HL-60/S4 treated with retinoic acid at 250 ng/mL for 4 days and 3 days (cell line): Measurements from ENCODE around the gene MAP2K2.

Experiments used
- in situ Hi-C: fragments of 300-500 bp; cut with MboI; formaldehyde crosslinking; loops from 2 replicates; pipeline ENCODE4 v1.7.0; 2022; ENCODE audit warnings: low sequenced_read_pairs

The MAP2K2 gene

DNA sequence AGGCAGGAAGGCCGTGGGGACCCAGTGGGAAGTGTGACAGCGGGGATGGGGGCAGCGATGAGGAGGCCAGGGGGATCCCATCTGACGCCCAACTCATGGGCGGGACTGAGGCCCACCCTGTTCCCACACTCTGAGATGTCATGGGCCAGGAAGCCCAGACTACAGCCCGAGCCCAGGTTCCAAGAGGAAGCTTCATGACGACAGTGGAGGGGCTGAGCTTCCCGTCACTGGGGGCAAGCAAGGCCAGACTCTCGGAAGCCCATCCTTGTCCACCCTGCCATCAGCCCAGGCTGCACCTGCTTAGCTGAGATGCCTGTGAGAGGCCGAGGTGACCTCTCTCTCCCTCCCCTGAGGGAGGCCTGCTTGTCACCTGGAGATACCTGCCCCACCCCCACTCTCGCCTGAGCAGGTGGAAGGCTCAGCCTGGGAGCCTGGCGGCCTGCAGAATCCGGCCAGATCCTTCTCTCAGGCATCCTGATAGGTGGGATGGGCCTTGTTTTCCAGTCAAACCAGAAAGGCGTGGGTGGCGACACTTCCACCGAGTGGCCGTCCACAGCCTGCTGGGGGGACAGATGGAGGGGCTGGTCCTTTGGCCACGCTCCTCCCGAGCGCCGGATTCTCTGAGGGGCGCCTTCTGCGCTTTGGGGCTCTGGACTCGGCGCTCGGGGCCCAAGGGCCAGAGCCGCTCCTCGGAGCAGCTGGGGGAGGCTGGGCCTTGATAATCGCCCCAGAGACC is 62.1 kb downstream of the MAP2K2 start:
- in situ Hi-C loops = no loop called here

DNA sequence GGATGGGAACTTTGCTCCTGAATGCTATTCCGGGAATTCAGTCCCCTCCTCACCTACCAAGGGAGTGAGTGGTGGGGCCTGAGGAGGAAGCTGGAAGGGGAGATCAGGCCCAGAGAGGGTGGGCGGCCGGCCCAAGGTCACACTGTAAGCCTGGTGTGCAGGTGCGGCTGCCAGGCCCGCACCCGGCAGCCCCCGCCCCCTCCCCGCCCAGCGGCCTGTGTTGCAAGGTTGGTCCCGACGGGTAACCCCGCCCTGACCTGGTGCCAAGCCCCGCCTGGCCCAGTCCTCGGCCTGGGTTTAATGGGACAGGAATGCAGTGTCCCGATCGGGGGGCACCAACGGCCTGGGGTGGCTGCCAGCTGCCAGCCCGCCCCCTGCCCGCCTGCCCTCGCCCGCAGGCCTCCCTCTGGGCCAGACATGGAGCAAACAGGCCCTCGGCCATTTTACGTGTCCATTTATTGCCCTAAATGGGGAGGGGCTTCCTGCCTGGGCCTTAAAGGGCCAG is 62.7 kb downstream of the MAP2K2 start:
- in situ Hi-C loops = no loop called here

DNA sequence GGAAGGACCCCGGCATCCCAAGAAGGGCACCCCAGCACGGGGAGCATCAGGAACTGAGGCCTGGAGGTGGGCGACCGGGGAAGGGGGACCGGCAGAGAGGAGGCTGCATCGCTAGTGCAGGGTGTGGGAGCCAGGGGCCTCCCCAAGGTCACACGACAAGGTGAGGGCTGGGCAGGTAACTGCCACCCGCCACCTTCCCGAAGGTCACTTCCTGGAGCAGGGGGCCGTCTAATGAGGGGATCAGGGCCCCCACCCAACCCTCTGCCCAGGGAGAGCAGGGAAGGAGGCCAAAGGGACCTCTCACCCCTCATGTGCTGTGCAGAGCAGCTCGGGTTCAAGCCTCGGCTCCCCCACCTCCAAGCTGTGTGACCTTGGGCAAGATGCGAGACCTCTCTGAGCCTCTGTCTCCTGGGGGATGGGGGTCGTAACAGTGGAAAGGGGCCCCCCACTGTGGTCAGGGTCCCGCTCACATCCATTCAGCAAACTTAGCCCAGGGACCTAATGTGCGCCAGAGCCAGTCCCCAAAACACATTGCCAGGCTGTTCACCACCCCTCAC is 63.2 kb downstream of the MAP2K2 start:
- in situ Hi-C loops = no loop called here

DNA sequence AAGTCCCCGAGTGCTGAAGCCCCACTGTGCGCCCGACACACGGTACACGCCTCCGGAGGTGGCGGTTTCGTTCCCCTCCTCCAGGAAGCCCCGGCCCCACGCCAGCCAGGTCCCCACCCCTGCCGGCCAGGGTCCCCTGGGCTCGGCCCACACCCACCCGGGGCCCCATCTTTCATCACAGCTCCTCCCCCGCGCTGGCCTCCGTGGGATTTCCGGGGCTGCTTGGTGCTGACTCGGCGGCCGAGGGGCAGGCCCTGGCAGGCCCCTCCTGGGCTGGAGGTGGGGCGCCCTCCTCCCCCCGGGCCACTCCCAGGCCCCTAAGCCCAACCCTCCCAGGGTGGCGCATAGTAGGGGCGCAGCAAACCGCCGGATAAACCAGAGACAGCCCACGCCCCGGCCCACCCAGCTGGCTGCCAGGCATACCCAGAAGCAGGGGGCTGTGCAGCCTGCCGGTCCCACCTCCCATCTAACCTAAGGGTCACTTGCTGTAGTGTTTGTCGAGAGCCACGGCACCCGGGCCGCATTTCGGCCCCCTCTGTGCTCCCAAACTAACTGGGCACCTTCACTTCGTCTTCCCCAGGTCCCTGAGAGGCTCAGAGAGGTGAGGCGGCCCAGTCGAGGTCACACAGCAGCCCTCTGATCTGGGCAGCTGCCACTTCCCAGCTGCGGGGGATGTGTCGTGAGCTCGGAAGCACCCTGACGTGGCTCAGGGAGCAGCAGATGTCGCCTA is 63.9 kb downstream of the MAP2K2 start:
- in situ Hi-C loops = no loop called here

DNA sequence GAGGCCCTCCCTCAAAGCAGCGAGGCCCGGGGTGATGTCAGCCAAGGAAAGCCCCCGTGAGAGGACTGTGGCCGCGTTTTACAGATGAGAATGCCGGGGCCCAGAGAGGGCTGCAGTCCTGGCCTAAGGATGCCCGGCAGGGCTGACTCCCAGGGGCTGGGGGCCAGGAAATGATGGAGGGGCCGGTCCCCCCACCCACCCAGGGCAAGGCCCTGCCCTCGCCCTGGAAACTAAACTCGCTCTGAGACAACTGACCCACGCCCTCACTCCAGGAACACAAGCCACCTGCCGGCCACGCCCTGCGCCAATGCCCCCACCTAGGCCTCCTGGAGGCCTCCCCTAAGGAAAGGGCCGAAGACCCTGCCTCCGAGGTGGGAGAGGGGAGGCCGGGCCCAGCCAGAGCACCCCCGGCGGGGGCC is 64.5 kb downstream of the MAP2K2 start:
- in situ Hi-C loops = no loop called here

DNA sequence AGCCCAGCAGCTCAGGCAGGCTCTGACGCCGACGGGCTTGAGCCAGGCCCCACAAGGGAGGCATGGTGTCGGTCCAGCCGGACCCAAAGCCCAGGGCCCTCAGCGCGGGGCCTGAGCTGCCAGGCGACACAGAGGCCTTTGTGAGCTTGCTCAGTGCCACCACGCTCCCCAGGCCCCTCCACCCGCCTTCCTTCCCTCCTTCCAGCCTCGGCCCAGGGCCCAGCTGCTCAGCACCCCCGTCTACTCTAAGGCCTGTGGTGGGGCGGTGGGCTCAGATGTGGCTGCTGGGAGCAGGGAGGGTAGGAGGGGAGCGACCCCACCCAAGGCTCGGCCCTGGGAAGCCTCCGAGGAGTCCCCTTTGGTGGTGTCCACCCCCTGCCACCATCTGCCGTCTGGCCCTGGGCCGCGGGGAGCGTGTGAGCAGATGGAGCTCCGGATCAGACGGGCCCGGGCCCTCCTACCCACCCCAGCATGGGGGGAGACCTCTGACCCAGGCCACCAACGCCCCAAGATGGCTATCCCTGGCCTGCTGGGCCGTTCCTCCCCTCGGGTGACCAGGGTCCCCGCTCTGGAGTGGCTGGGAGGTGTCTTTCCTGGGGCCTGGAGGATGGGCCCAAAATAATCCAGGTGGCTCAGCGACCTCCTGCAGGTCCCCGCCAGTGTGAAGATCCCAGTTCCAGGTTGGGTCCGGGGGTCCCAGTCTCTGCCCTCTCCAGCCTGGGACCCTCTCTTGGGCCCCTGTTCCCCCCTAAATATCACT is 65.0 kb downstream of the MAP2K2 start:
- in situ Hi-C loops = no loop called here

DNA sequence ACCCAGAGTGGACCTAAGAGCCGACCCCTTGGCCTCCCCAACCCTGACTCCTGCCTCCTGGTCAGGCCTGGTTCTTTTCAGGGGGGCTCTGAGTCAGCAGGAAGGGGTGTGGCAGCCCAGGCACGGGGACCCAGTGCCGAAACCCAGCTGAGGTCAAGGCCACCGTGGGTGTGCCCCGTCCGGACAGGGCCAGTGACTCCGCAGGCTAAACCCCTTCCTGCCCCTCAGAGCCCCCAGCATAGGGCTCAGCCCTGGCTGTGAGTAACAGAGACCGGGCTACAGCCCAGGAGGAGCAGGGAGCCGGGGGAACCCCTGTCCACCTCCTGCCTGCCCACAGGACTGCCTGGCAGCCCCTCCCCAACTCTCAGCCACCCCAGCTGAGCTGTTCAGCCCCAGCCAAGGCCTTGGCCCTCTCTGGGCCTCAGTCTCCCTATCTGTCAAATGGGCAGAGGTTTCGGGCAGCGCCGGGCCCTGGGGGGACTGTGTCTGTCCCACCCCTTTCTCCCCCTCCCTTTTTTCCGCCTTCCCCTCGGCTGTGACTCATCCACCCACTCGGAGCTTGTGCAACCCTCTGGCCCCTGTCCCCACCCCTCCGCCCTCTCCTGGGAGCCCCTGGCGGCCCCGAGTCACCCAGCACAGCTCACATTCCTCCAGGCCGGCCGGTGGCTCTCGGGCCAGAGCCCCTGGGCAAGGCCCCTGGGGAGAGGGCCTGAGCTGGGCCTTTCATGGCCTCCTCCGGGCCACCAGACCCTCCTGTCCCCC is 65.8 kb downstream of the MAP2K2 start:
- in situ Hi-C loops = no loop called here

DNA sequence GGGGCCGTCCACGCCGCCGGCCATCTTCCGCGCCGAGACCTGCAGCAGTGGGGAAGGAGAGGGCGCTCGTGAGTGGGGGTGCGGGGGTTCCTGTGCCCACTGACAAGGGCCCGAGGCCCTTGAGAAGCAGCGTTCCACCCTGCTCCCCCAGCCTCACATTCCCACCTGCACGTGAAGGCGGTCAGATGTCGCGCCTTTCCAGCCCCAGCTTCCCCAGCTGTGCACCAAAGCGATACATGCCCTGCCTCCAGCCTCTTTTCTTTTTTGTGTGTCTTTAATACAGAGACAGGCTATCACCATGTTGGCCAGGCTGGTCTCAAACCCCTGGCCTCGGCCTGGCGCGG is 68.7 kb downstream of the MAP2K2 start:
- in situ Hi-C loops = no loop called here

DNA sequence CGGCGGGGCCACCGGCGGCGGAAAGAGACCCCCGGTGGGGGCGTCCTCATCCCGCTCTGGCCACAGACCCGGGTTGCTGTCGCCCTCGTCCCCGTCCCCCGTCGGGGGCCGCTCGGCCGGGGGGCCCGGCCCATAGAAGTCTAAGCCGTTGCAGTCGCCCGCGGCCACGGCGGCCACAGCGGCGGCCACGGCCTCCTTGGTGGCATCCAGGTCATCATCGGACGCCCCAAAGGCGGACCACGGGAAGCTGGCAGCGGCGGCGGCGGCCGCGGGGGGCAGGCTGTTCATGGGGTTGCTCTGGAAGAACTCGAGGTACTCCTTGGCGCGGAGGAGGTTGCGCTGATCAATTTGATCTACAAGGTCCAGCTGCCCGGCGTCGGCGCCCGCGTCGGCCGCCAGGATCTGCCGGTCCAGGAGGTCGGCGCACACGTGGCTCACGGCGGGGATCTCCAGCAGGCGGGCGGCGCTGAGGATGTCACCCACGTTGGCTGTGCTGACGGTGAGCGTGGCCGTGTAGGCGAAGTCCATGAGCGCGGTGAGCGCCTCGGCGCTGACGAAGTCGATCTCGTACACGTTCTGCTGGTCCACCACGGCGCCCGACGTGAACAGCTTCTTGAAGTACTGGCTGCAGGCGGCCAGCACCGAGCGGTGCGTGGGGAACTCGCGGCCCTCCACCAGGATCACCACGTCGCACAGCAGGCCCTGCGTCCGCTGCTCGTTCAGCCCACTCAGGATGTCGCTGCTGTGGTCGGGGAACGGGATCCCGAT is 69.3 kb downstream of the MAP2K2 start:
- in situ Hi-C loops = no loop called here

DNA sequence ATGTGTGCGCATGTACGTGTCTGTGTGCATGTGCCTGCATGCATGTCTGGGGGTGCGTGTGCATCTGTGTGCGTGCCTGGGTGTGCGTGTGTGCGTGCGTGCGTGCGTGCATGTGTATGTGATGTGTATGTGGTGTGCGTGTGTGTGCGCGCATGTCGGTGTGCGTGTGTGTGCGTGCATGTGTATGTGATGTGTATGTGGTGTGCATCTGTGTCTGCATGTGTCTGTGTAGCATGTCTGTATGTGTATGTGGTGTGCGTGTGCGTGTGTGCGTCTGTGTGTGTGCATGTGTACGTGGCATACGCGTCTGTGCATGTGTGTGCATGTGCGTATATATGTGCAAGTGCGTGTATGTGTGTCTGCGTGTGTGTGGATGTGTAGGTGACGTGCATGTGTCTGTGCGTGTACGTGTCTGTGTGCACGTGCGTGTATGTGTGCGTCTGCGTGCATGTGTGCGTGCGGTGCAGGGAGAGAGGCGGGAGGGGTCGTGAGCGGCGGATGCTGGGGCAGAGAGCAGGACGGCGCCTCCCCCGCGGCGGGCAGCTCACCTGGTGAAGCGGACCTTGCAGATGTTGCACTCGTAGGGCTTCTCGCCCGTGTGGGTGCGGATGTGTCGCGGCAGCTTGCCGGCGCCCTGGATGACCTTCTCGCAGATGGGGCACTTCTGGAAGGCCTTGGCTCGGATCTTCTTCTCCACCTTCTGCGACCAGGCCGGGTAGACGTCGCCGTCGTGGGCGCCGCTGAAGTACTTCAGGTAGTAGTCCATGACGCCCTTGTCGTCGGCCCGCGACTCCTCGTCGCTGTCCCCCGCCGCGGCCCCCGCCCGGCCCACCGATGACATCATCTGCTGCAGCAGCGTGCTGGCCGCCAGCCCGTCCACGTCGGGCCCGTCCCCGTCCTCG is 70.2 kb downstream of the MAP2K2 start:
- in situ Hi-C loops = no loop called here

DNA sequence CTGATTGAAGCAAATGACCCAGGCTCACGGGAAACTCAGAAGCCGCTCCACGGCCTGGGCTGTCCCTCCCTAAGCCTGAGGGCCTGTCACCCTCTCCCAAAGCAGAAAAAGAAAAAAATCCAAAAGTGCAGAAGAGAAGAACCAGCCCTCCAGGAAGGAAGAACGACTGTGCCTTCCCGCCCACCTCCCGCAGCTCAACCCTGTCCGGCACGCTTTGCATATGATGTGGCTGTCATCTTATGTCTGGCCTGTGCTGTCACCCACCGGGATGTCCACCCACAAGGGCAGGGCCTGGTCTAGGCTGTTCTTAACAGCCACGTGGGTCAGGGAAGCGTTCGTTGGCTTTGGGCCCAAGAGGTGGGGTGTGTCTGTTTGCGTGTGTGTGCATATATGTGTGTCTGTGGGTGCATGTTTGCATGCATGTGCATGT is 70.9 kb downstream of the MAP2K2 start:
- in situ Hi-C loops = no loop called here

DNA sequence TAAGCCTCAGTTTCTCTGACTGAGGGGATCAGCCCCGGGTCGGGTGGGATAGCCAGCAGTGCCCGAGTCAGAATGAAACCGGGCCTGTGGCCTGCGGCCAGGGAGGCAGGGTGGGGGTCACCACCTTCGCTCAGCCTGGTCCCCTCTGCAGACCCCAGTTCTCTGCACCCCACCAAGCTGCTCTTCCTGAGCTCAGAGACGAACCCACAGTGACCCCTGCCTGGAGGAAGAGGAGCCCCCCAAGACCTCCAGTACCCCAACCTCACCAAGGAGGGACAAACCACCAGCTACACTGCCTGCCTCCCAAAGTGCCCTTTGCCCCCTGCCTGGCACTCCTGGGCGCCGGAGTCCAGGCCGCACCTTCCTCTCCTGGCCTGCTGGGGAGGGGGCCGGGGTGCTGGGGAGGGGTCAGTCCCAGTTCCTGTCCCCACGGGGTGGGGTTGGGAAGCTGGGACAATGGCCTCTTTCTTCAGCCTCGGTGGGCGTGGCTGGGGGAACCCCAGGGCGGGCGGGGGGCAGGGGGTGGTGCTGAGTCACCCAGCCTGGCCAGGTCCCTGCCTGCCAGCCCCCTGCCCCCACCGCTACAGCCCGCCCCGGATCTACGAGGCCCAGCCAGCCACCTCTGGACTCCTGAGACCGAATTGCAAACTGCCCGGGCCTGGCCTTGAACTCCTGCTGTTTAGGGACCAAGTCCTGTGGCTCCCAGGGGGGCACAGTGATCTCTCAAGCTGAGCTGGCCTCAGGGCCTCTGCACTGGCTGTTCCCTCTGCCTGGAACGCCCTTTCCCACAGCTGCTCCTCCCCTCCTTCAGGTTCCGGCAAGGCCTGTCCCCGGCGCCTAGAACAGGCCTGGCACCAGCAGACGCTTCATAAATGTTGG is 71.6 kb downstream of the MAP2K2 start:
- in situ Hi-C loops = no loop called here

DNA sequence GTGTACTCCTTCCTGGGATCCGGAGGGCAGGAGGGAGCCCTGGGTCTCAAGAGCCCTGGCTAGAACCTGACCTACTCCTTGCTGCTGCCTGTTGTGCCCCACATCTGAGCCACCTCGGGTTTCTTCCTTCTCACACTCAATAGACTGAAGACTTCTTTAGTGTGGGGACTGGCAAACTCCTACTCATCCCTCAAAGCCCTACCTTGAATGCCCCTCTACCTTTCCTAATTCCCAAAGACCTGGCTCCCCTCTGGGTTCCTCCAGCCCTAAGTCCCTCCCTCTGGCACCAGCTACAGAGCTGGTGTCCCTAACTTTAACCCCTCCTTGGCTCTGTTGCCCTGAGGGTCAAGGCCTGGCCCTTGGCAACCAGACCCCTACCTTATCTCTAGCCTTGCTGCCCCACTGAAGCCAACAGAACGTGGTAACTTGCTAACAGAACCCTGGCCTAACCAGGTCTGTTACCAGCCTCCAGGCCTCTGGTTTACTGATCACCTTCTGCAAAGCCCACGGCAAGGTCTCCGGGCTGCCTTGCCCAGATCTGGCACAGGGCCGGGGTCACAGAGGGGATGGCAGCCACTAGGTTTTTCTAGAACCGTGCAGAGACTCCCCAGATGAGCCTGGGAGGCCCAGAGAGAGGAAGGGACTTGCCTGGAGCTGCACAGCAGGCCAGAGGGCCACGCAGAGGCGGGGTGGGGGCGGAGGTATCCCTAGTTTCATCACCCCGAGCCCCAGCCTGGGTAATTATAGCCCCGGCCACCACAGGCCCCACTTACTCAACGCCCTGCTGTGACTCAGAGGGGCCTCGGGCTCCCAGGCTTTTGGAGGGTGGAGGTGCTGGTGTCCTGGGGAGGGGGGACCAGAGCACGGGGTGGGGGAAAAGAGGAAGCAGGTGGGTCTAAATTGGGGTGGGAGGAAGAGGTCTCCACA is 72.5 kb downstream of the MAP2K2 start:
- in situ Hi-C loops = no loop called here

DNA sequence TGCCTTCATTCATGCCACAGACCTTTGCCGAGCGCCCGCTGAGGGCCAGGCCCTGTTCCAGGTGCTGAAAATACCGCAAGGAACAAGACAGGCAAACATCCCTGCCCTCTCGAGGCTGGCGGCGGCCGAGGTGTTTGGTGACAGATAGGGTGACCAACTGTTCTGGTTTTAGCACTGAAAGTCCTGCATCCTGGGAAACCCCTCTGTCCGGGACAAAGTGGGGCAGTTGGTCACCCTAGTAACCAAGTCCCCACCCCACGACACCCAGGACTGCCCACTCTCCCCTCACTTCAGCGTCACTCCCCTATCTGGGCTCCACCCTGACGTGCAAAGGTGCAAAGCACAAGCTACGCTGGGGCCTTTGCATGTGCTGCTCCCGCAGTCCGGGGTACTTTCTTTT is 74.5 kb downstream of the MAP2K2 start:
- in situ Hi-C loops = no loop called here

DNA sequence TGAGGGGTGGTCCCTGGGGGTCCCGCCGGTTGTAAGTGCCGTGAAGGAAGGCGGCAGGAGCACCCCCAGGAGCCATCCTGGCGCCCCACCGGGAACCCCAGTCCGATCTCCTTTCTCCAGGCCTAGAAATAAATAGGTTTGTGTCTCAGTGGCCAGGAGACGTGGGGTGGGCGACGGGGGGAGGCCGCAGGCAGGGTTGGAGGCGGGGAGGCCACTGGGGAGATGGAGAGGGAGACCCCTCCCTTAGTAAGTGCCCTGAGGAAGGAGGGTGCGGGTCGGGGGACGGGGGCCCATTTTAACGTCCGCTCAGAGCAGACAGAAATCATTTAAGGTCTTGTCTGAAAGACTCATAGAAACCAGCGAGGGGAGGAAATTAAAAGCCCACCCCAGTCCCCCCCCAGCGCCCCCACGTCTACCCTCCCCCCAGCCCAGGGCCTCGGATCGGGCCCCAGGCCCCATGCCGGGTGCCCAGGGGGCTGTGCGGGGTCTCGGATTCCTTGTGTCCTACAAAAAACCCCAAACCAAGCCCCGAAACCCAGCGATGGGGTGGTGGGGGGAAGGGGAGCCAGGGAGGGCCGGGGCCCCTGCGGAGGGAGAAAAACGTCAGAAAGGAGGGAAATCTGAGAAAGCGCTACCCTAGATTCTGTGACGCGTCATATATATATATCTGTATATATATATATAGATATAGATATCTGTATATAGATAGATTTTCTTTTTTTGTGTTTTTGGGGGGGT is 76.8 kb downstream of the MAP2K2 start:
- in situ Hi-C loops = no loop called here

DNA sequence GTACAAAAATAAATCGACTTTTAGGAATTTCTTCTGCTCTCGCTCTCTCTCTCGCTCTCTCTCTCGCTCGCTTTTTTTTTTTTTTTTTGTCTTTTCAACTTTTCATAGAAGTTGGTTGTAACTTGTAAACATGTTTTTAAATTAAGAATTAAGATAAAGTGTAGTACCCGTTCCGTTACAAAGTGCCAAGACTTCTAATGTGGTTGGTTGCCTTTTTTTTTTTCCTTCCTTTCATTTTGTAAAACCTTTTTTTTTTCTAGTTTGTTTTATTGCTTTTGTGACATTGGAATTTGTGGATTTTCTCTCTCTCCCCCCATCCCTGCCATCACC is 77.6 kb downstream of the MAP2K2 start:
- in situ Hi-C loops = no loop called here
